8988T (cell line): ENCODE data around the gene SNRNP48.

ENCODE experiments used
- DNase-seq: peaks from one replicate; pipeline ENCODE4 v3.0.0; 2011

The SNRNP48 gene

DNA sequence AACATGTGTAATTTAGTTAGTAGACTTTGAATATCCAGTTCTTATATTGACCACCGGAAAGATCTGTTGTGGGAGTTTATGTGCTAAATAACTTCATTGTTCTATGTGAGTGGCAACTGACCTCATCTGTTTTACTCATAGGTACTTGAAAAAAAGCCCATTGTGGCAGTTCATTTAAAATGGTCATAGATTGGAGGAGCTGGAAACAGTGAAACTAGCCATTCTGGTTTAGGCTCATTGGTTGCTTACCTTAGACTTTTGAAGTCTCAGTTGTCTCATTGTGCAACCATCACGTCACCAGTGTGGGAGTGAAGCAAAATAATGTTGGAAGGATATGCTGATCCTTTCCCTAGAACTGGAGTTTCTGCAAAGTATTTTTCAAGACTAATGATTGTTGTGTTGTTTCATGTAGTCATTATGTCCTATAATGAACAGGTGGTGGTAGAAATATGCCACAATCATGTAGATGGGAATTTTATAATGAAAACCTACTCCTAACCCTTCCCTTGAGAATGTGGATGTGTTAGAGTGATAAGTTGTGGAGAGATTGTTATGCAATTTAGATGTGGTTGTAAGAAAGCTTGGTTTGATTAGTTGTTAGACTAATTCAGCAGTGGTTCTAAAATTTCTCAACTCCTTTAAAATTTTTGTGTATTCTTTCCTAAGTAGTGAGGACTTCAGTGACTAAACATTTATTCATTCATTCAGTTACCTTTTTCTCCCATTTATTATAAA, 30.2 kb upstream of the SNRNP48 start:
- DNase-seq, result no peak

DNA sequence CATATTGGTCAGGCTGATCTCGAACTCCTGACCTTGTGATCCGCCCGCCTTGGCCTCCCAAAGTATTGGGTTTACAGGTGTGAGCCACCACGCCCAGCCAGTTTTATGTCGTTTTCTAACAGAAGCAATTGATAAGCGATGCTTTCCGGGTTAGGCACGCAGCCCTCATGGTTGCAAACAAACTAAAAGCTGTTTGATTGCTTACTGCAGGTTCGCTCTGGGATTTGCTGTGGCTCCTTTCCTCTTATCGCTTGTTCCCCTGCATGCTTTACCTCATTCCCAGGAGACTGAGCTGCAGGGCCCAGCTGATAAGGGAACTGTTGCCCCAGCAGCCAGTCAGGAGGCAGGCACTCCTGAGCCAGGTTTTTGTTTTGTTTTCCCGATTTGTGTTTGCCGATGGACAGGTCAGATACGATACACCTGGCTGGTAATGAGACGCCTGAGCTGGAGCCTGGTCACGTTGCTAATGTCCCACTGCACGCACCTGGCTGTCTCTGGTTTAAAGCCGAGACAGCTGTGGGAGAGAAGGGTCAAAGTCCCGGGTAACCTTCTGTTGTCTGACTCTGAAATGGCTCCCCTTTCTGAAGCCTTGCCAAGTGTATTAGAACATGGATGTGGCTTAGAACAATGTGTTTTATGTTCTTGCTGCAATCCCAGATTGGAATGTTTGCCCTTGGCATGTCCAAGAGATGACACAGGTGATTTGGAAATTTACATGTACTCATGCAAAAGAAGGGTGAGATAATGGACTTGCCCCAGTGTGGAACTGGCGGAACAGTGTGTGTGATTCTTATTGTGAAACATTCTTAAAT, 28.6 kb upstream of the SNRNP48 start:
- no peak for DNase-seq

DNA sequence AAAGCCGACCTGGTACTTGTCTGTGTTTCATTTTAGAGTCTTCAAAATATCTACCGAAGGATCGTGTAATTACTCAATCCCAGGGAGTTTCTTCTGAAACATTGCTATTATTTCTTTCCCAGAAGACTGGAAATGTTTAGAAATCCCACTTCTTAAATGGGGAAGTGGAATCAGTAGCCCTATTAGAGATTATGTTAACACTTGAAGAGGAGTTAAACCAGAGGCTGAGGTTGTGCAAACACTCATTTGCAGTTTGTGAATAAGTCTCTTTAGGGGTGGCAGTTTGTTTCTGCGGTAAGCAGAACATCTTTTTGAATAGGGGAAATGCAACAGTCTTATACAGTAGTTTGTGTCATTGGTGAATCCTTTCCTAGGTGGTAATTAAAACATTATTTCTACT, 27.2 kb upstream of the SNRNP48 start:
- no peak for DNase-seq

- DNase-seq, result no peak
These were observed 23.9 kb upstream of the SNRNP48 start for GRCh38 chr6:7566107-7566506.

- DNase-seq, result no peak
These were observed 23.3 kb upstream of the SNRNP48 start for GRCh38 chr6:7566617-7567173.

- DNase-seq, result no peak
These were observed 22.0 kb upstream of the SNRNP48 start for GRCh38 chr6:7568021-7568420.

DNA sequence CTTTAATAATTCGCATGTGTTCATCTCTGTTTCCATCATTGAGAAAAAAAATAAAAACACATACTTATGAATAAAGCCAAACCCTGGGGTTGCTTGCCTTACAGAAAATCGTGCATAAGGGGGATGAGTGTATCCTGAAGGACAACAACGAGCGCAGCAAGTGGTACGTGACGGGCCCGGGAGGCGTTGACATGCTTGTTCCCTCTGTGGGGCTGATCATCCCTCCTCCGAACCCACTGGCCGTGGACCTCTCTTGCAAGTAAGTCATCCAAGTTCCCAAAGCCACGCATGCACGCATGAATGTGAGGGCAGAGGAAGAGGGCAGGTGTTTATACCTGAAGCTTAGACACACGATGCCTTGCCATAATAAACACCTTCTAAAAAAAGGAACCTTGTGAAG, 20.9 kb upstream of the SNRNP48 start:
- DNase-seq, result no peak

- no peak for DNase-seq
These were observed 17.6 kb upstream of the SNRNP48 start for GRCh38 chr6:7572213-7572943.

DNA sequence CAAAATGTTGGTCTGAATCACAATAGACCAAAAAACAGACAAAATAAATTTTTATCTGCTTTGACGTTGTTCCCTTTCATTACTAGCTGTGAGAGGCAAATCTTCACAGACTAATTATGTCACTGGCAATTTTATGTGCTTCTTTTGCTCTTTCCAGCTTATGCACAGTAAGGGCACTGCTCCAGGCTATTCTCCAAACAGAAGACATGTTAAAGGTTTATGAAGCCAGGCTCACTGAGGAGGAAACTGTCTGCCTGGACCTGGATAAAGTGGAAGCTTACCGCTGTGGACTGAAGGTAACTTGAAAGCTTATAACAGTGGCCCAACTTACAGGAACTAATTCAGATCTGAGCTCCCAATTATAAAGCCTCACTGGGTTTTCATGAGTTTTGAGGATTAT, 15.5 kb upstream of the SNRNP48 start:
- DNase-seq, result no peak

GRCh38 chr6:7578516-7578915, 11.5 kb upstream of the SNRNP48 start:
- DNase-seq, result no peak

GRCh38 chr6:7578931-7579330, 11.1 kb upstream of the SNRNP48 start:
- DNase-seq, result no peak

DNA sequence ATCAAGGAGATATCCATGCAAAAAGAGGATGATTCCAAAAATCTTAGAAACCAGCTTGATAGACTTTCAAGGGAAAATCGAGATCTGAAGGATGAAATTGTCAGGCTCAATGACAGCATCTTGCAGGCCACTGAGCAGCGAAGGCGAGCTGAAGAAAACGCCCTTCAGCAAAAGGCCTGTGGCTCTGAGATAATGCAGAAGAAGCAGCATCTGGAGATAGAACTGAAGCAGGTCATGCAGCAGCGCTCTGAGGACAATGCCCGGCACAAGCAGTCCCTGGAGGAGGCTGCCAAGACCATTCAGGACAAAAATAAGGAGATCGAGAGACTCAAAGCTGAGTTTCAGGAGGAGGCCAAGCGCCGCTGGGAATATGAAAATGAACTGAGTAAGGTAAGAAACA, 10.1 kb upstream of the SNRNP48 start:
- DNase-seq, result no peak

DNA sequence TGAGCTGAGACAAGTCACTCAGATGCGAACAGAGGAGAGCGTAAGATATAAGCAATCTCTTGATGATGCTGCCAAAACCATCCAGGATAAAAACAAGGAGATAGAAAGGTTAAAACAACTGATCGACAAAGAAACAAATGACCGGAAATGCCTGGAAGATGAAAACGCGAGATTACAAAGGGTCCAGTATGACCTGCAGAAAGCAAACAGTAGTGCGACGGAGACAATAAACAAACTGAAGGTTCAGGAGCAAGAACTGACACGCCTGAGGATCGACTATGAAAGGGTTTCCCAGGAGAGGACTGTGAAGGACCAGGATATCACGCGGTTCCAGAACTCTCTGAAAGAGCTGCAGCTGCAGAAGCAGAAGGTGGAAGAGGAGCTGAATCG, 9.5 kb upstream of the SNRNP48 start:
- DNase-seq, result no peak

DNA sequence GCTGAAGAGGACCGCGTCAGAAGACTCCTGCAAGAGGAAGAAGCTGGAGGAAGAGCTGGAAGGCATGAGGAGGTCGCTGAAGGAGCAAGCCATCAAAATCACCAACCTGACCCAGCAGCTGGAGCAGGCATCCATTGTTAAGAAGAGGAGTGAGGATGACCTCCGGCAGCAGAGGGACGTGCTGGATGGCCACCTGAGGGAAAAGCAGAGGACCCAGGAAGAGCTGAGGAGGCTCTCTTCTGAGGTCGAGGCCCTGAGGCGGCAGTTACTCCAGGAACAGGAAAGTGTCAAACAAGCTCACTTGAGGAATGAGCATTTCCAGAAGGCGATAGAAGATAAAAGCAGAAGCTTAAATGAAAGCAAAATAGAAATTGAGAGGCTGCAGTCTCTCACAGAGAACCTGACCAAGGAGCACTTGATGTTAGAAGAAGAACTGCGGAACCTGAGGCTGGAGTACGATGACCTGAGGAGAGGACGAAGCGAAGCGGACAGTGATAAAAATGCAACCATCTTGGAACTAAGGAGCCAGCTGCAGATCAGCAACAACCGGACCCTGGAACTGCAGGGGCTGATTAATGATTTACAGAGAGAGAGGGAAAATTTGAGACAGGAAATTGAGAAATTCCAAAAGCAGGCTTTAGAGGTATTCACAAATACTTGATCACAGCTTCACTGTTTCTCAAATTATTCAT, 8.9 kb upstream of the SNRNP48 start:
- no peak for DNase-seq

DNA sequence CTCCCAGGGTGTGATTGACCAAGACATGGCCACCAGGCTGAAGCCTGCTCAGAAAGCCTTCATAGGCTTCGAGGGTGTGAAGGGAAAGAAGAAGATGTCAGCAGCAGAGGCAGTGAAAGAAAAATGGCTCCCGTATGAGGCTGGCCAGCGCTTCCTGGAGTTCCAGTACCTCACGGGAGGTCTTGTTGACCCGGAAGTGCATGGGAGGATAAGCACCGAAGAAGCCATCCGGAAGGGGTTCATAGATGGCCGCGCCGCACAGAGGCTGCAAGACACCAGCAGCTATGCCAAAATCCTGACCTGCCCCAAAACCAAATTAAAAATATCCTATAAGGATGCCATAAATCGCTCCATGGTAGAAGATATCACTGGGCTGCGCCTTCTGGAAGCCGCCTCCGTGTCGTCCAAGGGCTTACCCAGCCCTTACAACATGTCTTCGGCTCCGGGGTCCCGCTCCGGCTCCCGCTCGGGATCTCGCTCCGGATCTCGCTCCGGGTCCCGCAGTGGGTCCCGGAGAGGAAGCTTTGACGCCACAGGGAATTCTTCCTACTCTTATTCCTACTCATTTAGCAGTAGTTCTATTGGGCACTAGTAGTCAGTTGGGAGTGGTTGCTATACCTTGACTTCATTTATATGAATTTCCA, 4.6 kb upstream of the SNRNP48 start:
- no peak for DNase-seq

DNA sequence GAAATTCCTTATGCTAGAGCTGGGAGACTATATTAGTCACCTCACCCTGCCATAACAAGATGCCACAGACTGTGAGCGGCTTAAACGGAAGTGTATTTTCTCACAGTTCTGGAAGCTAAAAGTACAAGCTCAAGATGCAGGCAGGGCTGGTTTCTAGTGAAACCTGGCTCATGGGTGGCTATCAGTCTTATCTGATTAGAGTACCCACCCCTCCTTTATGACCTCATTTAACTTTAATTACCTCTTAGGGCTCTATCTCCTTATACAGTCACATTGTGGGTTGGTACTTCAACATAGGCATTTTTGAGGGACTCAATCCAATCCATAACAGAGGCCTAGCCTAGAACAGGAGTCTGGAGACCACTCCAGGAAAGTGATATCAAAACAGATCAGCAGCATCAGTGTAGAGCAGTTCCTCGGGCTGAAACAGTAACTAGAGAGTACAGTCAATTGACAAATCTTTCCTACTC, 2.3 kb upstream of the SNRNP48 start:
- no peak for DNase-seq

DNA sequence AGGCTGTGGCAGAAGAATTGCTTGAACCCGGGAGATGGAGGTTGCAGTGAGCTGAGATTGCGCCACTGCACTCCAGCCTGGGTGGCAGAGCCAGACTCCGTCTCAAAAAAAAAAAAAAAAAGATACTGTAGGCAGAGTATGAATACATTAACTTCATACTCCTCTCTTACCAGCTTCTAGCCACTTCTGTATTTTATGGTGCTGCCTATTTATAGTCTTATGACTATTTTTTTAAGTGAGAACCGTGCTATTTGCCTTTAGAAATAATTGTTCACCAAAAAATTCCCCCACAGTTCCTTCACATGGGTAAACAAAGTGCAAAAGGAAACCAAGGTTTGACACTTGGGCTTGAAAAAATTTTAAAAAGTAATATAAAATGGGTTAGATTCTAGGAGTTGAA, 1.5 kb upstream of the SNRNP48 start:
- no peak for DNase-seq

DNA sequence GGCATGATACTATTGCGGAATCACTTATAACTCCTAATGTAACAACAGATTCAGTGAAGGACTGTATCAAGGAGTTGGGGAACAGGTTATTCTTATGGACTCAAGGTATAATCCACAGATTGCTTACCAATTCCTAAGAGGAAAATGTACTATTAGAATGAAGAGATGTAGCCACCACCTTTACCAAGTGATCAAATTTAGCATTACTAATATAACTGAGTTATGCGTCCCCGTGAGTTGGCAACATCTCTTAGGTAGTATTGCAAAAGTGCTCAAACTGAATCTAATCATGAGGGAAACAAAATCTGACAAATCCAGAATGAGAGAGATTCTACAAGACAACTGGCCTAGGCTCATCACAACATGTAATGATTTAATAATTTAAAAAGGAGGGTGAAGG, 777 bp upstream of the SNRNP48 start:
- no peak for DNase-seq

DNA sequence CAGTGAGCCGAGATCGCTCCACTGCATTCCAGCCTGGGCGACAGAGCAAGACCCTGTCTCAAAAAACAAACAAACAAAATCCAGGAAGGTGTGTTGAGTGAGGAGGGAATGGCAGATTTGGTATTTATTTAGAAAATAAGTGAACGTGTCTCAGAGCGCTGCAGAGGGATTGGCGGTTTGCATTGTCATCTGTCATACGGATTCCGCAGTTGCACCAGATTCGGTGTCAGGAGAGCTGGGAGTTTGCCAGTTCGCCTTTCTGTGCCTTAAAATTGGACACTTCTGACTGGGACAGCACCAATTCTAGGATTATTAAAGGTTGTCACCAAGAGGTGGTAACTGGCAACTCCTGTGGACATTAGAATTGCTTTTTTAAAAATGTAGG, 912 bp downstream of the SNRNP48 start:
- DNase-seq, result no peak

- DNase-seq, result no peak
These were observed 1.8 kb downstream of the SNRNP48 start for GRCh38 chr6:7591770-7592169.

DNA sequence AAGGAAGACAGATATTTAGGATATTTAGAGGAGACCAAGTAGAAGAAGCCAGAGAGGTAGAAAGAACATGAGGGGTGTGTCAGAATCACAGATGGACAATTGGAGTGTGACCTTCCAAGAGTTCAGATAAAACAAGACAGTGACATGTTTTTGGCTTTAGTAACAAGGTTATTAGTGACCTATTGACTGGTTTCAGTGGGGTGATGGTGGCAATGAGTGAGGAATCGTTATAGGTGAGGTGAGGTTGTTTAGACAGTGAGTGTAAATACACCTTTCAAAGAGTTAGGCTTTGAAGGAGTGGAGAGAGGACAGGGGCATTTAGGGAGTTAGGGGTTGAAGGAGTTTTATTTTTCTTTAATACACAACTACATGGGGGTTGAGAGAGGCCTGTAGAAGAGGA, 3.2 kb downstream of the SNRNP48 start:
- no peak for DNase-seq

DNA sequence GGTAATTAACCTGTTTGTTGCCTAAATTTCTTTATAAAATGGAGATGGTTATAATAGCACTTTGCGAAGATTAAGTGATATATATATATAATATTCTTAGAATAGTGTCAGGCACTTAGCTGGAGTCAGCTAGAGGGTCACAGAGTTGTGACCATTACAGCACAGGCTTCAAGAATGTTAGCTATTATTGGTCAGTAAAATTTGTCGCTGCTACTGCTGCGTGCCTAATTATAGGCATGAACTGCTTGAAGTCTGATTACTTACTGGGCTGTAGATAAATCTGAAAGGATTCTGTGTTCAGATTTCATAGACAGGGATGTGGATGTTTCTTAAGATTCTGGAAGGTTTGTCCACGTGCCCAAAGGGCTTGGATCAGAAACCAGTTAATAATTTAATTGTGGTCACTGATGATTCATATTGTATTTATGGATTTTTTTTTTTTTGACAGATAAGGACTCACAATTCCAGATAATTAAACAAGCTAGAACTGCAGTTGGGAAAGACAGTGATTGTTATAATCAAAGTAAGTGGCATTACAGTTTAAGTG, 4.7 kb downstream of the SNRNP48 start:
- DNase-seq, result no peak
